ENCODE results near the gene ARRDC5. TPM values are rescaled to one million over a fixed set of nuclear protein-coding genes. Genes with fewer than 3 reads are reported as not detected.
"Not testable (repeated sequence)": the region's sequence is repeated elsewhere in the genome, so short reads cannot be mapped to it uniquely, and the experiment has no call there.

ARRDC5 gene
- total RNA-seq, 1 donor from 2014 or later: not detected

DNA sequence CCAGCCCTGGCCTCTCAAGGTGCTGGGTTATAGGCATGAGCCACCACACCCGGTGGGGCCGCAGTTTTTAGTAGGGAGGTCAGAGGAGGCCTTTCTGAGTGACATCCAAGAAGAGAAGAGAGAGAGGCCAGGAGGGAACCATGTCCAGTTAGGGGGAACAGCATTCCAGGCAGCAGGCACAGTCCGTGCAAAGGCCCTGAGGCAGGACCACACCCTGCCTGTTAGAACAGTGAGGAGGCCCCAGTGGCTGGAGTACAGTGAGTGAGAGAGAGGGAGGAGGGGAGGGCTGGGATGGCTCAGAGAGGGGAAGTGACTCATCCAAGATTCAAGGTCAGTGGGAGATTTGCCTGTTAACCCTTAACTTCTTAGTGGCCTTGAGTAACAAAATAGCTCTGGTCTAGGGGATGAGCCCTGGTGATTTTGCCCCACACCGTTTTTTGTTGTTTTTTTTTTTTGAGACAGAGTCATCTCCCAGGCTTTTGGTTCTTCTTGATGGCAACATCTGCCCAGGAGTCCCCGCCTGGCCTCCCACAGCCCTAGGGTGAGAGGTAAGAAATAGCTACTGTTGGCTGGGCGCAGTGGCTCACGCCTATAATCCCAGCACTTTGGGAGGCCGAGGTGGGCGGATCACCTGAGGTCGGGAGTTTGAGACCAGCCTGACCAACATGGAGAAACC, 32.5 kb downstream of the ARRDC5 start:
- no peak for DNase-seq (ENCODE audit: low read depth, low spot score)

DNA sequence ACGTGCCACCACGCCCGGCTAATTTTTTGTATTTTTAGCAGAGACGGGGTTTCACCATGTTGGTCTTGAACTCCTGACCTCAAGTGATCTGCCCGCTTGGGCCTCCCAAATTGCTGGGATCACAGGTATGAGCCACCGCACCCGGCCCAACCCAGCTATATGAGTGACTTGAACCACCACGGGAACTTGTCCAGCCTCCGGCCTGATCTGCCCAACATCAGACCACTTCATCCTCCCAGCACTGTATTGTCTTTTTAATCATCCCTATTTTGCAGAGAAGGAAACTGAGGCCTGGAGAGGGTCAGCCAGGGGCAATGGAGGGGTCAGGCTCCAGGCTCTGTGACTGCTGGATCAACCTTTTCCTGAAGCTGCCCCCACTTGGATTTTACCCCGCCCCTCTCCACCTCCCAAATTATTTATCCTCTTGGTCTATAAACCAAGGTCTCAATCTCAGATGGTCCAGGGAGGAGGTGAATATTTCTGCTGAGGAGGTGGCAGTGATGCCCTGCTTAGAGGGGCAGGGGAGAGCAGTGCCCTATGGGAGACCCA, 34.3 kb downstream of the ARRDC5 start:
- no peak for DNase-seq (ENCODE audit: low read depth, low spot score)

DNA sequence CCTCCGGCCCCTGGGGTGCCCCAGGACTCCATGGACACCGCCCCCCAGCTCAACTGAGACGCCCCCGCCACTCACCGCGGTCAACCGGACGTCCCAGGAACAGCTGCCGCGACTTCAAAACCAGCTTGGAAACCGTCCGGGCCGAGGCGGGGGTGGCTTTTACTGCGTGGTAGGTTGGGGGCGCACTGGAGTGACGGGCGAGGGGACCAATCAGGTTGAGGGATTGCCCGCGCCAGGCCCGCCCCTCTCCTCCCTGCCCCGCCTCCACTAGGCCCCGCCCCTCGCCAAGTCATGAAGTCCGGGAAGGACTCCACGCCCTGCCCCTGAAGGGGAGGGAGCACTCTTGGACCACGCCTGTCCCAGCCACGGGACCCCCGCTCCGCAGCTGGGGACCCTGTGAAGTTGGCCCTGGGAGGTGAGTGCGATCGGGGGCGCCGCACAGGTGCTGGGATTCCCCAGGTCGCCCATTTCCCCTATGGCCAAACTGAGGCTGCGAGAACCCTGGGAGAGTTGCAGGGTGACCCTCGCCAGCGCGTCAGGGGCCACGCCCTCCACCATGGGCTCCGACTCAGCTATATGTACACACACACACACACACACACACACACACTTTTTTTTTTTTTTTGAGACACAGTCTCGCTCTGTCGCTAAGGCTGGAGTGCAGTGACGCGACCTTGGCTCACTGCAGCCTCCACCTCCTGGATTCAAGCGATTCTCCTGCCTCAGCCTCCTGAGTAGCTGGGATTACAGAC, 35.0 kb downstream of the ARRDC5 start, which contains the start of gene PLIN3:
PLIN3 (minus strand) TSS at position 134 of the 752 bp plus-strand sequence. CDS start 6,273 bp downstream, outside the sequence.
- peak; percentile 84 for DNase-seq (ENCODE audit: low read depth, low spot score)

DNA sequence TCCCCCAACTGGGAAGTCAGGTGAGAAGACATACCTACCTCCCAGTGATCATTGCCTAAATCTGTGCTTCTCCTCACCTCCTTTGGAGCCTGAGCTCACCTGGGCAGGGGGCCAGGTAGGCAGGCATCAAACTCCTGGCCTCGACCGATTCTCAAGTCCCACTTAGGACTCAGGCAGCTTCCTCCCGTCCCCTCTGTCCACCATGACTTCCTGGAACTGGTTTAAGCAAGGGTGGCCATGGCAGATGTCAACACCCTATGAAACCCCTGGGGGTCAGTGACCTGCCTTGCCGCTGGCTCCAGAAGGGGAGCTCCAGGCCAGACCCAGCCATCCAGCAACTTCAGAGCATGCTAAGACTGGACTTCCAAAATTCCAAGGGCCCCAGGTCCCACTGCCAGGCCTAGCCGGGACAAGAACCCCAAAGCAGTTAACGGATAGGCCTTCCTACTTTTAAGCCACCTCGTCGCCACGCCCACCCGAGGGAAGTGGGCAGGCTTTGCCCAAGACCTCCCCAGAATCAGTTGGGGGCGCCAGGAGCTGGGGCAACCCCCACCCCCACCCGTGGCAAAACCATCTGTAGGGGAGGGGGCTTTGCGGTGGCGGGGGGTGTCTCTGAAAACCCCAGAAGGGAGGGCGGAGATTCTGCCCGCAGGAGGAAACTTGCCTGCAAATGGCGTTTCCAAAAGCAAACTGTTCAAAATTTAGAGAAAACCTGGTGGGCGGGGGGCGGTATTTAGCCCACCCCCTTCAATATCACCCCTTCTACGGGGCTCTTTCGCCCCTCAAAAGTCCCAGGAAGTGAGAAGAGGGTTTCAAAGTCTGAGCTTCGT, 35.9 kb downstream of the ARRDC5 start:
- DNase-seq (ENCODE audit: low read depth, low spot score): no peak

DNA sequence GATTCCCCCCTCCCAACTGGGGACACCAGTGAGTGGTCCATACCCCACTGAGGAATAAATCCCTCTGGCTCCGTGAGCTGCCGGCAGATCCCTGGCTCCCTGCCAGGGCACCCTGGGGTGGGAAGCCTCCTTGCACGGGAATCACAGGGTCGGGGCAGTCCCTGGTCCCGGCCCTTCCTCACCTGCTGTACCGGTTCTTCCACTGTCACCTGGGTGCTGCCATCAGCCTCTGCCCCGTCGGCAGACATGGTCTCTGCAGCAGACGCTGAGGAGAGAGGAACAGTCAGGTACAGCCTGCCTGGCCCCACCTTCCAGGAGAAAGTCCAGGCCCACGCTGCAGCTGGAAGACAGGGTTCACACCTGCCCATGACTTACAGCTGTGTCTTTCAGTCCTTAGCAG, 41.5 kb downstream of the ARRDC5 start:
- no peak for DNase-seq (ENCODE audit: low read depth, low spot score)

DNA sequence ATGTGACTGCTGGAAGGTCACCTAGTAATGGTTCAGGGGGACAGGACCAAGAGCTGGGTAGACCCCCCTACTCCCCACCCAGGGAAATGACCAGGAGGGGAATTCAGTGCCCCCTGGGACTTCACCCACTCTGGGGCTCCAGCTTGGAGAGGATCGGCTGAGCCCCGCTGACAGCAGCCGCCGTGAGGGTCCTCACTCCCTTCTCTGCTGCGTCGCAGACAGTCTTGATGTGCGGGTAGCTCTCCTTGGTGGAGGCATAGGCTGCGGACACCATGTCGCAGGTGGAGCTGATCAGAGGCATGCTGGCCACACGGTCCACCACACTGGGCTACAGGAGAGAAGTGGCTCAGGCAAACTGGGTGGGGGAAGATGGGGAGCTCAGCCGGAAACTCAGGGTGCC, 43.0 kb downstream of the ARRDC5 start:
- DNase-seq (ENCODE audit: low read depth, low spot score): no peak

DNA sequence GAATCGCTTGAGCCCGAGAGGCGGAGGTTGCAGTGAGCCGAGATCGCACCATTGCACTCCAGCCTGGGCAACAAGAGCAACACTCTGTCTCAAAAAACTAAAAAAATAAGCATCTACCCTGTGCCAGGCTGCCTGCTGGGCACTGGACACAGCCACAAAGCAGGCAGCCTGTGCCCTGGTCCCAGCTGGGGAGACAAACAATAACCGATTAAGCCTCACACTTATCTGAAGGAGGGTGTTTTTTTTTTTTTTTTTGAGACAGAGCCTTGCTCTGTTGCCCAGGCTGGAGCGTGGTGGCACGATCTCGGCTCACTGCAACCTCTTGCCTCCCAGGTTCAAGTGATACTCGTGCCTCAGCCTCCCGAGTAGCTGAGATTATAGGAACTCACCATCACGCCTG, 46.2 kb downstream of the ARRDC5 start:
- not testable (repeated sequence) for DNase-seq (ENCODE audit: low read depth, low spot score)

DNA sequence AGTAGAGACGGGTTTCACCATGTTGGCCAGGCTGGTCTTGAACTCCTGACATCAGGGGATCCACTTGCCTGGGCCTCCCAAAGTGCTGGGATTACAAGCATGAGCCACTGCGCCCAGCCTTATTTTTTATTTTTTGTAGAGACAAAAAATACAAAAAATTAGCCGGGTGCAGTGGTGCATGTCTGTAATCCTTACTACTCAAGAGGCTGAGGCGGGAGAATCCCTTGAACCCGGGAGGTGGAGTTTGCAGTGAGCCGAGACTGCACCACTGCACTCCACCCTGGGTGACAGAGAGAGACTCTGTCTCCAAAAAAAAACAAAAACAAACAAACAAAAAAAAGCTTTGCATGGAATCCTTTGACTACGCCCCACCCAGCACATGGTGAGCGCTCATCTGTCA, 49.2 kb downstream of the ARRDC5 start:
- not testable (repeated sequence) for DNase-seq (ENCODE audit: low read depth, low spot score)

DNA sequence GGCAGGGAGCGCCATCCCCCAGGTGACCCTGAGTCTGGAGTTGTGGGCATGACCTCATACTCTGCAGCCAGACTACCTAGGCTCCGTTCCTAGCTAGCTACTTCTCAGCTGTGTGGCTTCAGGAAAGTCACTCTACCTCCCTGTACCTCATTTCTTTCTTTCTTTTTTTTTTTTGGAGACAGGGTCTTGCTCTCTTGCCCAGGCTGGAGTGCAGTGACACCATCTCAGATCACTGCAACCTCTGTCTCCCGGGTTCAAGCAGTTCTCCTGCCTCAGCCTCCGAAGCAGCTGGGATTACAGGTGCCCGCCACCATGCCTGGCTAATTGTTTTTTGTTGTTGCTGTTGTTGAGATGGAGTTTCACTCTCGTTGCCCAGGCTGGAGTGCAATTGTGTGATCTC, 50.2 kb downstream of the ARRDC5 start:
- no peak for DNase-seq (ENCODE audit: low read depth, low spot score)

DNA sequence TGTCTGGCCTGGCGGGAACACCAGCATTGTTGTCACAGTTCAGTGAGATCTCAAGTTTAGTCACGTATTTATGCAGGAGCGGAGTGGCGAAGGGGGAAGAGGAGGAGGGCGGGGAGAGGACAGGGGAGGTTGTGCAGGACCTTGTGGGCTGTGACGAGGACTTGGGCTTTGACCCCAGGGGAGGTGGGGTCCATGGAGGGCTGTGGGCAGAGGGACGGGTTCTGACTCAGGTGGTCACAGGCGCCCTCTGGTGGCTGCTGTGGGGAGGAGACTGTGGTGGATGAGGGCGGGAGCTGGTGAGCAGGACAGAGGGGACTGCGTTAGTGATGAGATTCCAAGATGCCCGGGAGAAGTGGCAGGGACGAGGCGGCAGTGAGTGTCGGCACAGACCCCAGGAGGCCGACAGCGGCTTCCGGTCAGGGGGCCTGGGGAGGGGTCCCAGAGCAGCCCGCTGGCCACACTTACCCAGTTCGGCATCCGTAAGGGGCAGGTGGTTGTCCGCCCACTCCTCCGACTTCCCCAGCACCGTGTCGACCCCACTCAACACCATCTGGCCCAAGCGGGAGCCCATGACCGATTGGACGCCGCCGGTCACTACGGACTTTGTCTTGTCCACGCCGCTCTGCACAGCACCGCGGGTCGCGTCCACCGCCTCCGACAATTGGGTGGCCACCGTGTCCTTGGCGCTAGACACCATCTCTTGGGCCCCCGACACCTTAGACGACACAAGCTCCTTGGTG, 51.0 kb downstream of the ARRDC5 start:
- no peak for DNase-seq (ENCODE audit: low read depth, low spot score)

DNA sequence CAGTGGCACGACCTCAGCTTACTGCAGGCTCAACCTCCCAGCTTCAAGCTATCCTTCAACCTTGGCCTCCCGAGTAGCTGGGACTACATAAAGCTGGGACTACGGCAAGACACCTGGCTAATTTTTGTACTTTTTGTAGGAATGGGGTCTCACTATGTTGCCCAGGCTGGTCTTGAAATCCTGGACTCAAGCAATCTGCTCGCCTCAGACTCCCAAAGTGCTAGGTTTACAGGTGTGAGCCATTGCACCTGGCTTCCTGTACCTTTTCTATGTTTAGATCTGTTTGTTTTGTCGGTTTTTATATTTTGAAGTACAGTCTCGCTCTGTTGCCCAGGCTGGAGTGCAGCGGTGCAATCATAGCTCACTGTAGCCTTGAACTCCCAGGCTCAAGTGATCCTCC, 53.7 kb downstream of the ARRDC5 start:
- DNase-seq (ENCODE audit: low read depth, low spot score): no peak

DNA sequence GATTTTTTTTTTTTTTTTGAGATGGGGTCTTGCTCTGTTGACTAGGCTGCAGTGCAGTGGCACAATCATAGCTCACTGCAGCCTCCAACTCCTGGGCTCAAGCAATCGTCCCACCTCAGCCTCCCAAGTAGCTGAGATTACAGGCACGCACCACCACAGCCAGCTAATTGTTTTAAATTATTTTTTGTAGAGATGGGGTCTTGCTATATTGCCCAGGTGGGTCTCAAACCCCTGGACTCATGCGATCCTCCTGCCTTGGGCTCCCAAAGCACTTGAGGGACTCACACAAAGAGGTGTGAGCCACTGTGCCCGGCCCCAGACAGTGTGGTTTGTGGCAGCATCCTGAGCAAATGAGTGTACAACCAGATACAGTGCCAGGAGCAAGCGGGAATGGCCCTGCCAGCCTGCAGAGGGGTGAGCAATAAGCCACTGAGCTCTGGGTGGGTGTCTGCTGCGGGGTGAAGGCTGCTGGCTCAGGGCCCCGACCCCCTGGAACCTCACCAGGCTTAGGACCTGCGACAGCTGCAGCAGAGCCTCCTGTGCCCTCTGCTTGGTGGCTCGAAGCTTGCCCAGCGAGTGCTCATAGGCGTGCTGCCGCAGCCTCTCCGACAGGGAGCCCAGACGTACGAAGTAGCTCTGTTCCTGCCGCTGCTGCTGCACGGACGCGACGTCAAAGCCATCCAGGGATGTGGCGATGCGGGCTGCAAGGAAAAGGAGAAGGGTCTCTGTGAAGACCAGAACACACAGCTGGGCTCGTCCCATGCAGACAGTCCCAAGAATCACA, 55.3 kb downstream of the ARRDC5 start:
- DNase-seq (ENCODE audit: low read depth, low spot score): no peak

DNA sequence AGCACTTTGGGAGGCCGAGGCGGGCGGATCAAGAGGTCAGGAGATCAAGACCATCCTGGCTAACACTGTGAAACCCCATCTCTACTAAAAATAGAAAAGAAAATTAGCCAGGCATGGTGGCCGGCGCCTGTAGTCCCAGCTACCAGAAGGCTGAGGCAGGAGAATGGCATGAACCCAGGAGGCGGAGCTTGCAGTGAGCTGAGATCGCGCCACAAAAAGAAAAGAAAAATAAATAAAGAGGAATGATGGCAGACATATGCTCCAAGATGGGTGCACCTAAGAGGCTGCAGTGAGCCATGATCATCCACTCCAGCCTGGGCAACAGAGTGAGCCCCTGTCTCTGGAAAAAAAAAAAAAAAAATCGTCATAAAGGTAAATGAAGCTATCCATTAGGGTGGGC, 56.7 kb downstream of the ARRDC5 start:
- not testable (repeated sequence) for DNase-seq (ENCODE audit: low read depth, low spot score)

DNA sequence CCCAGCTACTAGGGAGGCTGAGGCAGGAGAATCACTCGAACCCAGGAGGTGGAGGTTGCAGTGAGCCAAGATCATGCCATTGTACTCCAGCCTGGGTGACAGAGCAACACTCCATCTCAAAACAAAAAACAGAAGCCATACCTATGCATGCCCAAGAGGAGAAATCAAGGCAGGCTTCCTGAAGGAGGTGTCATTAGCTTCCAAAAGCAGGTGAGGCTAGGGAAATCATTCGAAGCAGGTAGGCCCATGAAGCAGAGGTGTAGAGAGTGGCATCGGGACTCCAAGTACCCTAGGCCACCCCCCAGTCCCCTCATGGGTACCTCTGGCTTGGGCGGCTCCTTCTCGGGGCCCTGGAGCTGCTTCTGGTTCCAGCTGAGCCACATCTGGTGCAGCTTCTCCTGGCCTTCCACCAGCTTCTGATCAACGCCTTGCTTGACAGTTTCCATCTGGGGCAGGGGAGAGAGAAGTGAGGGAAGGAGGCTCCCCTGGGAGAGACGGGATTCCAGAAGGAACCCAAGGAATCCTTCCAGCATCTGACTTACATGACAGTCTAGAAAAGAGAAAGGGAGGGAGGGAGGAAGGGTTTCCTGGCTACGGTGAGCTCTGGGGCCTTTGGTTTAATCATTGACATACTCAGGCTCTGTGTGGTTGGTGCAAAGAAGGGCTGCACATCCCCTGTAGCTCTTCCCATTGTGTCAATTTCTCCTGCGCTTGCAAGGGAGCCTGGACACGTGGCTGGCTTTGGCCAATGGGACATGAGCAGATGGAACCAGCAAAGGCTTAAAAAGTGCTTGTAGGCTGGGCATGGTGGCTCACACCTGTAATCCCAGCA, 58.1 kb downstream of the ARRDC5 start:
- no peak for DNase-seq (ENCODE audit: low read depth, low spot score)

DNA sequence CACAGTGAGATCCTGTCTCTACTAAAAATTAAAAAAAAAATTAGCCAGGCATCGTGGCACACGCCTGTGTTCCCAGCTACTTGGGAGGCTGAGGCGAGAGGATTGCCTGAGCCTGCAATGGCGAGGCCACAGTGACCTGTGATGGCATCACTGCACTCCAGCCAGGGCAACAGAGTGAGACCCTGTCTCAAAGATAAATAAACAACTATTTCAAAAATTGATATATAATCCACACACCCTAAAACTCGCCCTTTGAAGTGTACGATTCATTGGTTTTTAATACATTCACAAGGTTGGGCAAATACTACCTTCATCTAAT, 59.1 kb downstream of the ARRDC5 start:
- DNase-seq (ENCODE audit: low read depth, low spot score): no peak

All from pulmonary artery endothelial cell (primary cell).